ENCODE measurements around the gene ZSWIM3.

Gene ZSWIM3

DNA sequence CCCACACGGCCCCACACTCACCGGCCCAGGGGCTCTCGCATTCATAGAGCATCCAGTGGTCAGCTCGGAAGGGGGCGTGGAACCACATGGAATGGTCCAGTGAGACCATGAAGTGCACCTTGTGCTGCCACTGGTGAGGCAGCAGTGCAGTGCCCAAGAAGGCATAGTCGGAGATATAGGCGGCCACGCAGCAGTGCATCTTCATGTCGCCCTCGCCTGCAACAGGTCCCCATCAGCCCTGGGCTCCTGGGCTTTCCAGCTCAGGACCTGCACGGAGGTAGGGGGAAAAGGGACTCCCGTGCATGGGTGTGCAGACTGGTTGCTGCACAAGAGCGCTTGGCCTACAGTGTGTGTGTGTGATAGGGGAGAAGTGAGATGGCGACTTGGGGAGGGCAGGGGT lies 13.9 kb upstream of the ZSWIM3 start:
- no peak overlapping the region for H3K4me2 ChIP-seq (ENCODE audit: low read length)
- H3K9me3 ChIP-seq (ENCODE audit: control insufficient read depth, insufficient read depth, low read length), result no peaks in the 10 kb centered on the region
- H3K4me3 ChIP-seq (ENCODE audit: low read length), result no peak overlapping the region
- TF ChIP-seq EZH2phosphoT487 (IDR thresholded peaks at IDR 0.05; ENCODE audit: borderline replicate concordance, low read length) (no peak), CTCF (IDR thresholded peaks at IDR 0.05; ENCODE audit: low read depth, low read length, poor library complexity, severe bottlenecking) (no peak)
- peaks cover 24% of the 10 kb centered on the region for H3K36me3 ChIP-seq (ENCODE audit: control insufficient read depth, low read length)
- H3F3A ChIP-seq (ENCODE audit: control insufficient read depth, insufficient read depth), result no peaks in the 10 kb centered on the region
- H3K27me3 ChIP-seq (ENCODE audit: control insufficient read depth, low read length), result no peaks in the 10 kb centered on the region
- peaks cover 20% of the 10 kb centered on the region for H3K4me1 ChIP-seq (ENCODE audit: control insufficient read depth, low read length)
- H3K9me2 ChIP-seq (replicated peaks; ENCODE audit: control insufficient read depth, low read length), result no peaks in the 10 kb centered on the region
- H3K79me2 ChIP-seq (ENCODE audit: control insufficient read depth, low read length), result no peaks in the 10 kb centered on the region
- no peak overlapping the region for H3K27ac ChIP-seq (ENCODE audit: low read depth, low read length)
- H4K20me1 ChIP-seq (ENCODE audit: control insufficient read depth, insufficient read depth, low read depth, low read length), result no peaks in the 10 kb centered on the region

DNA sequence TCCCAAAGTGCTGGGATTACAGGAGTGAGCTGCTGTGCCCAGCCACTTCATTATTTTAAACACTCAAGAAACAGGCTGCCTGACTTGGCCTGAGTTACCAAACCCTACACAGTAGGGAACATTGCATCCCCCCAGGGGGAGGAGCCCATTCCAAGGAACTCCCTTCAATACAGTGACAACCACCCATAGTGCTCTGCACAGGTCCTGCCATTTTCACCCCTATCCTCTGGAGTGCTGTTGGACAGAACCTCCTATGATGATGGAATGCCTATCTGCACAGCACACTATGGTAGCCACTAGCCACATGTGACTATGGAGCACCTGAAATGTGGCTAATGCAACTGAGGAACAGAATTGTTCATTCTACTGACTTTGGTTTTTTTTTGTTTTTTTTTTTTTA lies 12.0 kb upstream of the ZSWIM3 start:
- H4K20me1 ChIP-seq (ENCODE audit: control insufficient read depth, insufficient read depth, low read depth, low read length), result no peaks in the 10 kb centered on the region
- H3F3A ChIP-seq (ENCODE audit: control insufficient read depth, insufficient read depth), result no peaks in the 10 kb centered on the region
- no peaks in the 10 kb centered on the region for H3K27me3 ChIP-seq (ENCODE audit: control insufficient read depth, low read length)
- peaks cover 24% of the 10 kb centered on the region for H3K36me3 ChIP-seq (ENCODE audit: control insufficient read depth, low read length)
- H3K4me1 ChIP-seq (ENCODE audit: control insufficient read depth, low read length), result peaks cover 20% of the 10 kb centered on the region
- no peak overlapping the region for H3K27ac ChIP-seq (ENCODE audit: low read depth, low read length)
- TF ChIP-seq EZH2phosphoT487 (IDR thresholded peaks at IDR 0.05; ENCODE audit: borderline replicate concordance, low read length), result no peak
- no peak for TF ChIP-seq CTCF (IDR thresholded peaks at IDR 0.05; ENCODE audit: low read depth, low read length, poor library complexity, severe bottlenecking)
- H3K79me2 ChIP-seq (ENCODE audit: control insufficient read depth, low read length), result no peaks in the 10 kb centered on the region
- no peak overlapping the region for H3K4me3 ChIP-seq (ENCODE audit: low read length)
- H3K9me2 ChIP-seq (replicated peaks; ENCODE audit: control insufficient read depth, low read length), result no peaks in the 10 kb centered on the region
- H3K4me2 ChIP-seq (ENCODE audit: low read length), result no peak overlapping the region
- no peaks in the 10 kb centered on the region for H3K9me3 ChIP-seq (ENCODE audit: control insufficient read depth, insufficient read depth, low read length)

DNA sequence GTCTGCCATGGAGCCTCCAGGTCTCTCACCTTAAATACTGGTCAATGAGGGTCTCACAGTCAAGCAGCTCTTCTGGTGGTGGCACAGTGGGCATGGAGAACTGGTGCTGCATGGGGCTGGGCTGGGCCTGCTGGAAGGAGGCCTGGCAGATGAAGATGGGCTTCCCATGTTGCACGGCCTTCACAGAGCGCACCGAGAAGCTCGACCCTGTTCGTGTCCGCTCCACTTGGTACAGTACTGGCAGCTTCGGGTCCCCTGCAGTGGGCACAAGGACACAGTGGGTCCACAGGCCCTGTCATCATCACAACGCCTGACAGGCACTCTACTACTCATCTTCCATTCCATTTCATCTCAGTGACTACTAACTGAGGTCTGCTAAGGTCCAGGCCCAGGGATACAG lies 9.0 kb upstream of the ZSWIM3 start:
- no peaks in the 10 kb centered on the region for H3K9me2 ChIP-seq (replicated peaks; ENCODE audit: control insufficient read depth, low read length)

More for the DNA sequence above, 9.0 kb upstream of the ZSWIM3 start:
- Histone ChIP-seq H3F3A (ENCODE audit: control insufficient read depth, insufficient read depth) (no peaks in the 10 kb centered on the region), H3K9me3 (ENCODE audit: control insufficient read depth, insufficient read depth, low read length) (no peaks in the 10 kb centered on the region), H4K20me1 (ENCODE audit: control insufficient read depth, insufficient read depth, low read depth, low read length) (no peaks in the 10 kb centered on the region; the same call in 1 of the 2 replicates), H3K79me2 (ENCODE audit: control insufficient read depth, low read length) (no peaks in the 10 kb centered on the region), H3K36me3 (ENCODE audit: control insufficient read depth, low read length) (peaks cover 13% of the 10 kb centered on the region), H3K4me3 (ENCODE audit: low read length) (no peak overlapping the region), H3K27ac (ENCODE audit: low read depth, low read length) (no peak overlapping the region), H3K4me2 (ENCODE audit: low read length) (no peak overlapping the region), H3K4me1 (ENCODE audit: control insufficient read depth, low read length) (no peaks in the 10 kb centered on the region; the same call in 1 of the 2 replicates), H3K27me3 (ENCODE audit: control insufficient read depth, low read length) (no peaks in the 10 kb centered on the region)
- no peak for TF ChIP-seq EZH2phosphoT487 (IDR thresholded peaks at IDR 0.05; ENCODE audit: borderline replicate concordance, low read length)
- TF ChIP-seq CTCF (IDR thresholded peaks at IDR 0.05; ENCODE audit: low read depth, low read length, poor library complexity, severe bottlenecking), result no peak

All from DOHH2 (cell line).